PC-3 (cell line): ENCODE measurements around the gene SLC5A9. TPM values are rescaled to one million over a fixed set of nuclear protein-coding genes. Genes with fewer than 3 reads are reported as not detected.

ENCODE experiments used
- ATAC-seq: fragments of 200-7000 bp; cut with Tn5 transposase; 2 replicates; pipeline ENCODE4 v1.9.1; 2020; ENCODE audit warnings: mild to moderate bottlenecking, moderate library complexity
- BruUV-seq: library from RNA; stranded (reverse); fragments of 400-500 nt; replicated peaks from 2 replicates; lab custom pipeline; 2021; lab: Mats Ljungman, UMichigan
- CTCF ChIA-PET: fragments of 300-600 bp; sonication (Branson Sonifier 250); formaldehyde crosslinking; loops from one replicate; lab custom pipeline; 2022; ENCODE audit warnings: antibody characterized with exemption; lab: Charles Lee
- POLR2A ChIA-PET: fragments of 300-600 bp; sonication (Branson Sonifier 250); formaldehyde crosslinking; loops from one replicate; lab custom pipeline; 2022; ENCODE audit warnings: antibody characterized with exemption; ENCODE audit not compliant: unreplicated experiment; lab: Charles Lee
- DNase-seq: peaks from one replicate; pipeline ENCODE4 v3.0.0-alpha.2; 2015
- H2AFZ ChIP-seq: fragments of 300-600 bp; sonication (generic); 2 replicates; pipeline ENCODE4 v1.6.0; 2016; ENCODE audit warnings: antibody characterized with exemption, low read length
- H3F3A ChIP-seq: fragments of 300-600 bp; sonication (generic); one replicate; pipeline ENCODE4 v1.6.0; 2017; ENCODE audit warnings: antibody characterized with exemption, low read length, control low read depth, mild to moderate bottlenecking; ENCODE audit not compliant: unreplicated experiment
- H3K27ac ChIP-seq: fragments of 300-600 bp; sonication (generic); 2 replicates; pipeline ENCODE4 v1.5.1; 2016; ENCODE audit warnings: mild to moderate bottlenecking, low read length
- H3K27me3 ChIP-seq: fragments of 300-600 bp; sonication (generic); 2 replicates; pipeline ENCODE4 v1.6.1; 2016; ENCODE audit warnings: low read length, mixed read lengths
- H3K36me3 ChIP-seq: fragments of 300-600 bp; sonication (generic); 2 replicates; pipeline ENCODE4 v1.6.1; 2016; ENCODE audit warnings: low read depth, mixed run types, low read length, mixed read lengths
- H3K4me1 ChIP-seq: fragments of 300-600 bp; sonication (generic); 2 replicates; pipeline ENCODE4 v1.5.1; 2016; ENCODE audit warnings: low read length; ENCODE audit not compliant: insufficient read depth
- H3K4me2 ChIP-seq: fragments of 300-600 bp; sonication (generic); 2 replicates; pipeline ENCODE4 v1.6.0; 2016; ENCODE audit warnings: low read length
- H3K4me3 ChIP-seq: fragments of 300-600 bp; sonication (generic); 2 replicates; pipeline ENCODE4 v1.5.1; 2016; ENCODE audit warnings: mild to moderate bottlenecking, low read length, mixed read lengths
- H3K79me2 ChIP-seq: fragments of 300-600 bp; sonication (generic); 2 replicates; pipeline ENCODE4 v1.6.1; 2017; ENCODE audit warnings: low read length, mixed read lengths
- H3K9ac ChIP-seq: fragments of 300-600 bp; sonication (generic); 2 replicates; pipeline ENCODE4 v1.6.0; 2016; ENCODE audit warnings: mild to moderate bottlenecking, low read length
- H3K9me2 ChIP-seq: fragments of 300-600 bp; sonication (generic); replicated peaks from 2 replicates; pipeline ENCODE4 v1.6.1; 2016; ENCODE audit warnings: mixed run types, low read length, mixed read lengths
- H3K9me3 ChIP-seq: fragments of 300-600 bp; sonication (generic); 2 replicates; pipeline ENCODE4 v1.6.1; 2016; ENCODE audit warnings: low read length, mixed read lengths
- H4K20me1 ChIP-seq: fragments of 300-600 bp; sonication (generic); 2 replicates; pipeline ENCODE4 v1.6.1; 2016; ENCODE audit warnings: low read length, mixed read lengths
- CTCF ChIP-seq: fragments of 300-600 bp; sonication (generic); conservative IDR thresholded peaks from 2 replicates; pipeline ENCODE4 v1.5.1; 2017; ENCODE audit warnings: antibody characterized with exemption, low read depth, mild to moderate bottlenecking, low read length
- EZH2 ChIP-seq: fragments of 300-600 bp; sonication (generic); IDR thresholded peaks from one replicate; pipeline ENCODE4 v1.6.1; 2017; ENCODE audit warnings: antibody characterized with exemption, mild to moderate bottlenecking, low read length; ENCODE audit not compliant: unreplicated experiment
- EZH2phosphoT487 ChIP-seq: fragments of 300-600 bp; sonication (generic); IDR thresholded peaks from 2 replicates; pipeline ENCODE4 v1.6.1; 2018; ENCODE audit warnings: mild to moderate bottlenecking, antibody characterized with exemption, low read length, borderline replicate concordance
- intact Hi-C: fragments of 100-400 bp; cut with micrococcal nuclease; formaldehyde crosslinking; loops from 2 replicates; pipeline ENCODE4 v1.9.0; 2023
- total RNA-seq: library from RNA; depleted of rRNA; stranded (reverse); fragments of >200 nt; gene quantifications from 2 replicates; pipeline ENCODE4 v1.2.3, GENCODE V29; 2014

Gene SLC5A9
- total RNA-seq, 1 experiment from 2014 or later: not detected

GRCh38 chr1:48230236-48230635, 7.7 kb downstream of the SLC5A9 start:
- Histone ChIP-seq H2AFZ (no peak overlapping the region), H3F3A (no peaks in the 10 kb centered on the region), H3K27ac (no peak overlapping the region), H3K27me3 (0 out of 2 replicates have a peak, but pooled peaks cover 12% of the 10 kb centered on the region), H3K9me3 (no peaks in the 10 kb centered on the region), H3K4me2 (no peak overlapping the region), H4K20me1 (no peaks in the 10 kb centered on the region), H3K4me3 (no peak overlapping the region), H3K9me2 (no peaks in the 10 kb centered on the region), H3K4me1 (no peaks in the 10 kb centered on the region), H3K79me2 (no peaks in the 10 kb centered on the region), H3K9ac (no peak overlapping the region), H3K36me3 (no peaks in the 10 kb centered on the region)
- DNase-seq (no peak), ATAC-seq (no peak)
- ChIA-PET POLR2A (no interaction called here), CTCF (no interaction called here)
- TF ChIP-seq EZH2phosphoT487 (no peak), CTCF (no peak), EZH2 (no peak)
- BruUV-seq: no TSS peak
- intact Hi-C loops: no loop called here

GRCh38 chr1:48232722-48233121, 10.2 kb downstream of the SLC5A9 start:
- Histone ChIP-seq H3K4me3 (no peak overlapping the region), H3K4me1 (no peaks in the 10 kb centered on the region), H3K27ac (no peak overlapping the region), H3K36me3 (no peaks in the 10 kb centered on the region), H3K9me3 (no peaks in the 10 kb centered on the region), H3K4me2 (no peak overlapping the region), H3K9me2 (no peaks in the 10 kb centered on the region), H3K27me3 (0 out of 2 replicates have a peak, but pooled peaks cover 12% of the 10 kb centered on the region), H3F3A (no peaks in the 10 kb centered on the region), H4K20me1 (no peaks in the 10 kb centered on the region), H3K79me2 (no peaks in the 10 kb centered on the region), H3K9ac (no peak overlapping the region), H2AFZ (no peak overlapping the region)
- no peak for TF ChIP-seq EZH2phosphoT487
- no peak for TF ChIP-seq CTCF
- no peak for TF ChIP-seq EZH2
- ATAC-seq (no peak), DNase-seq (no peak)
- ChIA-PET POLR2A (no interaction called here), CTCF (no interaction called here)
- no TSS peak for BruUV-seq
- intact Hi-C loops: no loop called here

GRCh38 chr1:48233666-48234485, 11.4 kb downstream of the SLC5A9 start:
- Histone ChIP-seq H4K20me1 (no peaks in the 10 kb centered on the region), H3F3A (no peaks in the 10 kb centered on the region), H3K9me3 (no peaks in the 10 kb centered on the region), H3K4me1 (no peaks in the 10 kb centered on the region), H2AFZ (no peak overlapping the region), H3K27ac (no peak overlapping the region), H3K36me3 (no peaks in the 10 kb centered on the region), H3K27me3 (peaks cover 23% of the 10 kb centered on the region), H3K9me2 (no peaks in the 10 kb centered on the region), H3K4me3 (no peak overlapping the region), H3K79me2 (no peaks in the 10 kb centered on the region), H3K9ac (no peak overlapping the region), H3K4me2 (no peak overlapping the region)
- ChIA-PET CTCF (no interaction called here), POLR2A (no interaction called here)
- intact Hi-C loops: no loop called here
- ATAC-seq (no peak), DNase-seq (no peak)
- BruUV-seq: no TSS peak
- TF ChIP-seq EZH2 (no peak), EZH2phosphoT487 (no peak), CTCF (no peak)
